Measurements from ENCODE around the gene IGF2R. TPM values are rescaled to one million over a fixed set of nuclear protein-coding genes. Genes with fewer than 3 reads are reported as not detected.
A peak's percentile ranks its signal among the peaks of the same experiment; 100 is the strongest.

IGF2R gene
- total and polyA plus RNA-seq, 5 donors from 2014 or later: 8.8 to 71.2 (median 10.0) TPM

GRCh38 chr6:159943968-159944598 lies 24.8 kb upstream of the IGF2R start:
- peaks cover 8 to 13% of the 10 kb centered on the region in 2 experiments for H3K9me3 ChIP-seq (ENCODE audit: control insufficient read depth in 2 of 2, low read length in 2 of 2)
- DNase-seq (no peak), ATAC-seq (ENCODE audit: low read depth in 2 of 2) (no peak)
- H3K27me3 ChIP-seq (ENCODE audit: control insufficient read depth, insufficient read depth, low read length): peaks cover 4% of the 10 kb centered on the region
- no peak overlapping the region for H3K4me3 Mint-ChIP-seq
- no peak overlapping the region for H3K27ac ChIP-seq (ENCODE audit: insufficient read depth, low read length, poor library complexity, severe bottlenecking)
- no peaks in the 10 kb centered on the region for H3K36me3 Mint-ChIP-seq
- H3K4me1 Mint-ChIP-seq: peaks cover 0 to 6% (median 2%) of the 10 kb centered on the region in 4 donors
- no peaks in the 10 kb centered on the region for H3K4me1 ChIP-seq (ENCODE audit: control insufficient read depth, insufficient read depth, low read length, poor library complexity, severe bottlenecking)
- H3K9me3 Mint-ChIP-seq: peaks cover 0 to 14% (median 2%) of the 10 kb centered on the region in 7 donors
- H3K4me3 ChIP-seq (ENCODE audit: low read depth, low read length): no peak overlapping the region
- H3K27me3 Mint-ChIP-seq: peaks cover 18% of the 10 kb centered on the region
- no peak overlapping the region for H3K27ac Mint-ChIP-seq
- H3K36me3 ChIP-seq (ENCODE audit: control insufficient read depth, insufficient read depth, low read length): no peaks in the 10 kb centered on the region

DNA sequence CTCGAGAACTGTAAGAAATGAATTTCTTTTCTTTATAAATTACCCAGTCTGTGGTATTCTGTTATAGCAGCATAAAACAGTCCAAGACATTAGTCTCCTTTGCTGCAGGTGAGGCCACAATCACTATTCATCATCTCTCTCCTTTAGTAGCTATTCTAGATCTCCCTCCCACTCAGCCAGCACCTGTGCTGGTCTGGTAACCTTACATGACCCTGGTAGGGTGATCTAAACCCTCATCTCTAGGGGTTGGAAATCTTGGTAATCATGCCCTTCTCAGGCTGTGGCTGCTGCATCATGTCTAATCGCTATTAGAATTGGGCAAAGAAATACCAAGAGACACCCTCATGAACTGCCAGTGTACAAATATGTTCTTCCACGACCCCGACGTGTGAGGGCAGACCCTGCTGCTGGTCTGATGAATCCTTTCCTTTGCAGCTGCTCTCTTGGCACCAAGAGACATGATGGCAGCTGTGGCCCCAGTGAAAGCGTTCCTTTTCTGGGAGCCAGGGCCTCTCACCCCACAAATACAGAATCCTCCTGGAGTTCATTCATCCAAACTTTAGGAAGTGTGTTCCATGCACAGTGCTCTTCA lies 23.0 kb upstream of the IGF2R start:
- H3K4me1 Mint-ChIP-seq: peaks cover 0 to 6% (median 2%) of the 10 kb centered on the region in 4 donors
- DNase-seq: no peak
- peaks cover 0 to 14% (median 2%) of the 10 kb centered on the region in 7 donors for H3K9me3 Mint-ChIP-seq

GRCh38 chr6:159946912-159947311 lies 22.0 kb upstream of the IGF2R start:
- Histone ChIP-seq H3K4me1 (ENCODE audit: control insufficient read depth, insufficient read depth, low read length, poor library complexity, severe bottlenecking) (no peaks in the 10 kb centered on the region), H3K9me3 (ENCODE audit: control insufficient read depth in 2 of 2, low read length in 2 of 2) (peaks cover 8 to 13% of the 10 kb centered on the region in 2 experiments), H3K27me3 (ENCODE audit: control insufficient read depth, insufficient read depth, low read length) (peaks cover 2% of the 10 kb centered on the region), H3K4me3 (ENCODE audit: low read depth, low read length) (no peak overlapping the region), H3K36me3 (ENCODE audit: control insufficient read depth, insufficient read depth, low read length) (no peaks in the 10 kb centered on the region), H3K27ac (ENCODE audit: insufficient read depth, low read length, poor library complexity, severe bottlenecking) (no peak overlapping the region)
- Mint-ChIP-seq H3K36me3 (no peaks in the 10 kb centered on the region), H3K27me3 (peaks cover 14% of the 10 kb centered on the region), H3K4me3 (no peak overlapping the region), H3K27ac (no peak overlapping the region), H3K9me3 (peaks cover 0 to 14% (median 2%) of the 10 kb centered on the region in 7 donors), H3K4me1 (peaks cover 0 to 2% (median 0%) of the 10 kb centered on the region in 4 donors)
- no peak for ATAC-seq (ENCODE audit: low read depth in 2 of 2)
- DNase-seq: no peak

More for the DNA sequence above, 23.0 kb upstream of the IGF2R start:
- H3K27me3 ChIP-seq (ENCODE audit: control insufficient read depth, insufficient read depth, low read length): peaks cover 2% of the 10 kb centered on the region
- no peak overlapping the region for H3K4me3 ChIP-seq (ENCODE audit: low read depth, low read length)
- H3K4me3 Mint-ChIP-seq: no peak overlapping the region
- H3K36me3 ChIP-seq (ENCODE audit: control insufficient read depth, insufficient read depth, low read length): no peaks in the 10 kb centered on the region
- H3K36me3 Mint-ChIP-seq: no peaks in the 10 kb centered on the region
- H3K27me3 Mint-ChIP-seq: peaks cover 18% of the 10 kb centered on the region
- H3K27ac Mint-ChIP-seq: no peak overlapping the region
- no peak overlapping the region for H3K27ac ChIP-seq (ENCODE audit: insufficient read depth, low read length, poor library complexity, severe bottlenecking)
- peaks cover 8 to 13% of the 10 kb centered on the region in 2 experiments for H3K9me3 ChIP-seq (ENCODE audit: control insufficient read depth in 2 of 2, low read length in 2 of 2)
- no peak for ATAC-seq (ENCODE audit: low read depth in 2 of 2)
- no peaks in the 10 kb centered on the region for H3K4me1 ChIP-seq (ENCODE audit: control insufficient read depth, insufficient read depth, low read length, poor library complexity, severe bottlenecking)

DNA sequence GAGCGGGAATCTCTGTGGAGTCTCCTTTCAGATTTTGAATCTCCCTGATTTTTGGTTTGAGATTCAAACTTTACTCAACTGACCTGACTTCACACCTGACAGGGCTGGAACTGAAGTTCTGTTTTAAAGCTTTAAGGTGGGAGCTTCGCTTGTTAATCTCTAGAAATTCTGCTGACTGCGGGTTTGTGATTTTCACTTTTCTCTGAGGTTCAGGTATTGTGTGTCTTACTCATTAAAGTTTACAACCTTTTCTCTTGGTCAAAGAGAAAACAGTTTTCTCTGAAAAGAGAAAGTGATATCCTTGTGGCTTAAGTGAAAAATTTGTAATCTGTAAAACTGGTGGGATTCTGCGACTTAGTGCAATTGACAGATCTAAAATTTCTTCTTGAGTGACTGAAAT lies 20.7 kb upstream of the IGF2R start:
- Histone ChIP-seq H3K36me3 (ENCODE audit: control insufficient read depth, insufficient read depth, low read length) (no peaks in the 10 kb centered on the region), H3K4me1 (ENCODE audit: control insufficient read depth, insufficient read depth, low read length, poor library complexity, severe bottlenecking) (no peaks in the 10 kb centered on the region), H3K27me3 (ENCODE audit: control insufficient read depth, insufficient read depth, low read length) (peaks cover 2% of the 10 kb centered on the region), H3K27ac (ENCODE audit: insufficient read depth, low read length, poor library complexity, severe bottlenecking) (no peak overlapping the region), H3K9me3 (ENCODE audit: control insufficient read depth in 2 of 2, low read length in 2 of 2) (peaks cover 8 to 13% of the 10 kb centered on the region in 2 experiments), H3K4me3 (ENCODE audit: low read depth, low read length) (no peak overlapping the region)
- Mint-ChIP-seq H3K4me3 (no peak overlapping the region), H3K4me1 (no peaks in the 10 kb centered on the region), H3K36me3 (no peaks in the 10 kb centered on the region), H3K27me3 (peaks cover 13% of the 10 kb centered on the region), H3K27ac (no peak overlapping the region), H3K9me3 (peaks cover 0 to 11% (median 0%) of the 10 kb centered on the region in 7 donors)
- DNase-seq (no peak), ATAC-seq (ENCODE audit: low read depth in 2 of 2) (no peak)

- Mint-ChIP-seq H3K4me3 (no peak overlapping the region), H3K4me1 (no peaks in the 10 kb centered on the region), H3K27ac (peak overlapping the region in 1 of 3 donors; percentile 21), H3K36me3 (no peaks in the 10 kb centered on the region), H3K27me3 (peaks cover 17% of the 10 kb centered on the region), H3K9me3 (no peaks in the 10 kb centered on the region)
- ATAC-seq (ENCODE audit: low read depth in 2 of 2) (no peak), DNase-seq (no peak)
- H3K27me3 ChIP-seq (ENCODE audit: control insufficient read depth, insufficient read depth, low read length): no peaks in the 10 kb centered on the region
- H3K27ac ChIP-seq (ENCODE audit: insufficient read depth, low read length, poor library complexity, severe bottlenecking): no peak overlapping the region
- H3K36me3 ChIP-seq (ENCODE audit: control insufficient read depth, insufficient read depth, low read length): no peaks in the 10 kb centered on the region
- H3K4me1 ChIP-seq (ENCODE audit: control insufficient read depth, insufficient read depth, low read length, poor library complexity, severe bottlenecking): no peaks in the 10 kb centered on the region
- no peaks in the 10 kb centered on the region for H3K9me3 ChIP-seq (ENCODE audit: control insufficient read depth in 2 of 2, low read length in 2 of 2)
- H3K4me3 ChIP-seq (ENCODE audit: low read depth, low read length): no peak overlapping the region
These were observed 17.1 kb upstream of the IGF2R start for GRCh38 chr6:159951772-159952171.

GRCh38 chr6:159952289-159953005 lies 16.4 kb upstream of the IGF2R start:
- Histone ChIP-seq H3K4me3 (ENCODE audit: low read depth, low read length) (no peak overlapping the region), H3K4me1 (ENCODE audit: control insufficient read depth, insufficient read depth, low read length, poor library complexity, severe bottlenecking) (no peaks in the 10 kb centered on the region), H3K9me3 (ENCODE audit: control insufficient read depth in 2 of 2, low read length in 2 of 2) (no peaks in the 10 kb centered on the region), H3K36me3 (ENCODE audit: control insufficient read depth, insufficient read depth, low read length) (no peaks in the 10 kb centered on the region), H3K27me3 (ENCODE audit: control insufficient read depth, insufficient read depth, low read length) (no peaks in the 10 kb centered on the region), H3K27ac (ENCODE audit: insufficient read depth, low read length, poor library complexity, severe bottlenecking) (no peak overlapping the region)
- DNase-seq: no peak
- Mint-ChIP-seq H3K9me3 (no peaks in the 10 kb centered on the region), H3K4me1 (no peaks in the 10 kb centered on the region), H3K27me3 (peaks cover 16% of the 10 kb centered on the region), H3K27ac (peak overlapping the region in 1 of 3 donors; percentile 21), H3K36me3 (no peaks in the 10 kb centered on the region), H3K4me3 (no peak overlapping the region)
- ATAC-seq (ENCODE audit: low read depth in 2 of 2): no peak

DNA sequence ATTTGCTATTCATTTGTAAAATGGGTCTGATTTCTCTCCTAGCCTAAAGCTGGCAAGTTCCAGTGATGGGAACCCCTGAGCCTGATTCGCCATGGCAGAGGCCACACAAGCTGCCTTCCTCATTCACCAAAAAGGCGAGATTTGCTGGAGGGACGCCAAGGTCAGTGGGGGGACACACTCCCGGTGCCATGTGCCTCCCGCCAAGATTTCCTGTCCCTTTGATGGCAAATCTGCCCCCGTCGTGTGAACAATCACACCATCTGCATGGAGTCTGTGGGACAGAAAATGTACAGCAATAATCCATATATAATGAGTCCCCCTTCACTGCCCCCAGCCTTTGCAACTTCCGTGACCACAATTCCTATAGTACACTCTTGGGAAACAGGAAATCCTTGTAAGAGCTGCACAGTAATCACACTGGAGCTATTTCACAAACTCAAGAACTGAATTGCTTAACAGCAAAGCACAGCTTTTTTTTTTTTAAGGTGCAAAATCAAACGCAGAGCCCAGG lies 15.7 kb upstream of the IGF2R start:
- no peaks in the 10 kb centered on the region for H3K9me3 Mint-ChIP-seq
- no peak overlapping the region for H3K4me3 Mint-ChIP-seq
- H3K36me3 Mint-ChIP-seq: no peaks in the 10 kb centered on the region
- H3K9me3 ChIP-seq (ENCODE audit: control insufficient read depth in 2 of 2, low read length in 2 of 2): no peaks in the 10 kb centered on the region
- H3K4me1 Mint-ChIP-seq: no peaks in the 10 kb centered on the region
- no peak overlapping the region for H3K27ac ChIP-seq (ENCODE audit: insufficient read depth, low read length, poor library complexity, severe bottlenecking)
- DNase-seq (no peak), ATAC-seq (ENCODE audit: low read depth in 2 of 2) (no peak)
- H3K27ac Mint-ChIP-seq: no peak overlapping the region
- no peaks in the 10 kb centered on the region for H3K4me1 ChIP-seq (ENCODE audit: control insufficient read depth, insufficient read depth, low read length, poor library complexity, severe bottlenecking)
- no peaks in the 10 kb centered on the region for H3K36me3 ChIP-seq (ENCODE audit: control insufficient read depth, insufficient read depth, low read length)
- H3K4me3 ChIP-seq (ENCODE audit: low read depth, low read length): no peak overlapping the region
- H3K27me3 Mint-ChIP-seq: peaks cover 9% of the 10 kb centered on the region
- H3K27me3 ChIP-seq (ENCODE audit: control insufficient read depth, insufficient read depth, low read length): no peaks in the 10 kb centered on the region
